Neuronal stem cell (in vitro differentiated cells): Measurements from ENCODE around the gene GPR26.

ENCODE experiments used
- DNase-seq: peaks from one replicate; pipeline ENCODE4 v3.0.0-alpha.2; 2013; ENCODE audit warnings: low spot score
- H2AFZ ChIP-seq: one replicate; pipeline ENCODE4 v1.6.1; 2013; ENCODE audit warnings: mild to moderate bottlenecking, low read length, inconsistent platforms
- H2AK5ac ChIP-seq: 2 replicates; pipeline ENCODE4 v1.6.1; 2013; ENCODE audit warnings: low read depth, mild to moderate bottlenecking, inconsistent platforms, low read length, moderate library complexity, mixed read lengths
- H2BK120ac ChIP-seq: 2 replicates; pipeline ENCODE4 v1.6.1; 2013; ENCODE audit warnings: low read depth, mild to moderate bottlenecking, inconsistent platforms, low read length, moderate library complexity, mixed read lengths
- H2BK12ac ChIP-seq: one replicate; pipeline ENCODE4 v1.6.1; 2013; ENCODE audit warnings: low read length, inconsistent platforms
- H2BK15ac ChIP-seq: 2 replicates; pipeline ENCODE4 v1.6.1; 2013; ENCODE audit warnings: mild to moderate bottlenecking, low read length, inconsistent platforms, mixed read lengths
- H2BK5ac ChIP-seq: one replicate; pipeline ENCODE4 v1.6.1; 2013; ENCODE audit warnings: inconsistent platforms, mild to moderate bottlenecking, low read length, moderate library complexity
- H3K14ac ChIP-seq: one replicate; pipeline ENCODE4 v1.6.1; 2013; ENCODE audit warnings: low read length, inconsistent platforms
- H3K18ac ChIP-seq: 2 replicates; pipeline ENCODE4 v1.6.1; 2013; ENCODE audit warnings: low read length, inconsistent platforms
- H3K23ac ChIP-seq: 2 replicates; pipeline ENCODE4 v1.6.1; 2013; ENCODE audit warnings: low read depth, mild to moderate bottlenecking, mixed read lengths, low read length, inconsistent platforms; ENCODE audit not compliant: poor library complexity
- H3K27ac ChIP-seq: replicated peaks from 3 replicates; pipeline ENCODE4 v1.5.1; 2013; ENCODE audit warnings: low read length, inconsistent platforms
- H3K27me3 ChIP-seq, 3 experiments: 2 replicates each; pipeline ENCODE4 v1.6.1; 2013; ENCODE audit warnings: low read length in 3 of 3, mild to moderate bottlenecking in 2 of 3, inconsistent platforms in 1 of 3, low read depth in 1 of 3, mixed read lengths in 1 of 3, moderate library complexity in 1 of 3; ENCODE audit not compliant: control insufficient read depth in 3 of 3, insufficient read depth in 3 of 3
- H3K36me3 ChIP-seq, 2 donors: replicated peaks in 1 of 2; 2 replicates each; pipeline ENCODE4 v1.6.1; 2013; ENCODE audit warnings: low read length in 2 of 2; ENCODE audit not compliant: control insufficient read depth in 2 of 2, insufficient read depth in 2 of 2
- H3K4ac ChIP-seq: 2 replicates; pipeline ENCODE4 v1.6.1; 2013; ENCODE audit warnings: inconsistent platforms, mild to moderate bottlenecking, low read length, moderate library complexity
- H3K4me1 ChIP-seq, 2 donors: 1 replicate in 1 of 2; 2 replicates in 1 of 2; pipeline ENCODE4 v1.6.1; 2013; ENCODE audit warnings: low read length in 2 of 2, low read depth in 1 of 2; ENCODE audit not compliant: control insufficient read depth in 2 of 2, insufficient read depth in 1 of 2
- H3K4me2 ChIP-seq: one replicate; pipeline ENCODE4 v1.6.1; 2013; ENCODE audit warnings: mild to moderate bottlenecking, low read length, inconsistent platforms; ENCODE audit not compliant: insufficient read depth, poor library complexity, severe bottlenecking
- H3K4me3 ChIP-seq, 2 donors: 2 replicates each; pipeline ENCODE4 v1.5.1; 2013; ENCODE audit warnings: low read length in 2 of 2, mild to moderate bottlenecking in 2 of 2, inconsistent platforms in 1 of 2, moderate library complexity in 1 of 2
- H3K79me1 ChIP-seq: one replicate; pipeline ENCODE4 v1.6.1; 2013; ENCODE audit warnings: low read depth, mild to moderate bottlenecking, inconsistent platforms, low read length, moderate library complexity
- H3K9ac ChIP-seq: one replicate; pipeline ENCODE4 v1.6.1; 2013; ENCODE audit warnings: mild to moderate bottlenecking, low read depth, low read length, inconsistent platforms; ENCODE audit not compliant: poor library complexity
- H3K9me3 ChIP-seq, 2 donors: replicated peaks in 1 of 2; 2 replicates each; pipeline versions ENCODE3 to v1.6.1; 2013; ENCODE audit warnings: low read length in 2 of 2, mild to moderate bottlenecking in 2 of 2, inconsistent platforms in 1 of 2, low read depth in 1 of 2, mixed read lengths in 1 of 2, moderate library complexity in 1 of 2; ENCODE audit not compliant: control insufficient read depth in 2 of 2, insufficient read depth in 1 of 2
- H4K8ac ChIP-seq: one replicate; pipeline ENCODE4 v1.6.1; 2013; ENCODE audit warnings: low read depth, mild to moderate bottlenecking, inconsistent platforms, low read length, moderate library complexity
- H4K91ac ChIP-seq: one replicate; pipeline ENCODE4 v1.6.1; 2013; ENCODE audit warnings: low read length, low read depth, mild to moderate bottlenecking, inconsistent platforms; ENCODE audit not compliant: poor library complexity
- WGBS, 2 donors: extraction: QIAGEN DNeasy Blood & Tissue Kit; methylation state at CpG; one replicate each; pipeline ENCODE4 v1.1.7; 2013; ENCODE audit warnings: missing lambda C conversion rate in 2 of 2, mixed read lengths in 1 of 2; ENCODE audit not compliant: insufficient read length in 2 of 2, insufficient replicate concordance in 1 of 2; ENCODE audit errors: extremely low coverage in 2 of 2; 5-methylcytosine and 5-hydroxymethylcytosine counted together

GPR26 gene

GRCh38 chr10:123645016-123645415 lies 21.1 kb upstream of the GPR26 start:
- no peak overlapping the region for H2BK5ac ChIP-seq
- no peaks in the 10 kb centered on the region for H3K36me3 ChIP-seq
- no peak overlapping the region for H3K9ac ChIP-seq
- no peaks in the 10 kb centered on the region for H3K27me3 ChIP-seq
- H3K14ac ChIP-seq, result no peak overlapping the region
- H3K27ac ChIP-seq, result no peak overlapping the region
- no peak overlapping the region for H2AFZ ChIP-seq
- no peaks in the 10 kb centered on the region for H3K9me3 ChIP-seq
- no peak for DNase-seq
- peak overlapping the region; percentile 44 for H3K23ac ChIP-seq
- peak overlapping the region; percentile 52 for H3K18ac ChIP-seq
- no peaks in the 10 kb centered on the region for H3K79me1 ChIP-seq
- H3K4me1 ChIP-seq, result no peaks in the 10 kb centered on the region
- H2BK15ac ChIP-seq, result no peak overlapping the region
- no peak overlapping the region for H4K8ac ChIP-seq
- no peak overlapping the region for H2BK120ac ChIP-seq
- H2AK5ac ChIP-seq, result no peak overlapping the region
- no peak overlapping the region for H3K4me2 ChIP-seq
- no CpG with 5 or more reads among the region's 6 CpGs for WGBS, 2 donors
- no peak overlapping the region for H4K91ac ChIP-seq
- no peak overlapping the region for H3K4me3 ChIP-seq
- no peak overlapping the region for H2BK12ac ChIP-seq
- no peak overlapping the region for H3K4ac ChIP-seq

GRCh38 chr10:123645615-123646014 lies 20.5 kb upstream of the GPR26 start:
- no peak overlapping the region for H3K4me3 ChIP-seq
- no peak overlapping the region for H2AFZ ChIP-seq
- H3K79me1 ChIP-seq, result no peaks in the 10 kb centered on the region
- H3K14ac ChIP-seq, result no peak overlapping the region
- H3K18ac ChIP-seq, result no peak overlapping the region
- H3K23ac ChIP-seq, result no peak overlapping the region
- no peaks in the 10 kb centered on the region for H3K27me3 ChIP-seq
- no peaks in the 10 kb centered on the region for H3K4me1 ChIP-seq
- H4K91ac ChIP-seq, result no peak overlapping the region
- no peak overlapping the region for H3K4me2 ChIP-seq
- no peak overlapping the region for H3K27ac ChIP-seq
- no peaks in the 10 kb centered on the region for H3K36me3 ChIP-seq
- WGBS, 2 donors, result no CpG with 5 or more reads among the region's 10 CpGs
- H2BK5ac ChIP-seq, result no peak overlapping the region
- no peak overlapping the region for H2AK5ac ChIP-seq
- H2BK15ac ChIP-seq, result no peak overlapping the region
- no peak overlapping the region for H3K4ac ChIP-seq
- no peak overlapping the region for H3K9ac ChIP-seq
- no peak overlapping the region for H2BK120ac ChIP-seq
- H2BK12ac ChIP-seq, result no peak overlapping the region
- H4K8ac ChIP-seq, result no peak overlapping the region
- no peaks in the 10 kb centered on the region for H3K9me3 ChIP-seq
- no peak for DNase-seq

- Histone ChIP-seq H4K8ac (no peak overlapping the region), H3K14ac (no peak overlapping the region), H3K4me2 (no peak overlapping the region), H3K23ac (no peak overlapping the region), H2AFZ (no peak overlapping the region), H3K36me3 (no peaks in the 10 kb centered on the region), H2BK15ac (no peak overlapping the region), H3K27me3 (no peaks in the 10 kb centered on the region), H4K91ac (no peak overlapping the region), H3K18ac (no peak overlapping the region), H3K27ac (no peak overlapping the region), H3K79me1 (no peaks in the 10 kb centered on the region), H3K9ac (no peak overlapping the region), H2BK5ac (no peak overlapping the region), H3K4me3 (no peak overlapping the region), H2BK120ac (no peak overlapping the region), H2BK12ac (no peak overlapping the region), H3K9me3 (no peaks in the 10 kb centered on the region), H3K4me1 (no peaks in the 10 kb centered on the region), H3K4ac (no peak overlapping the region), H2AK5ac (no peak overlapping the region)
- no CpG with 5 or more reads among the region's 2 CpGs for WGBS, 2 donors
- no peak for DNase-seq
Observed at GRCh38 chr10:123648595-123648994, 17.6 kb upstream of the GPR26 start.

GRCh38 chr10:123649676-123650075 lies 16.5 kb upstream of the GPR26 start:
- Histone ChIP-seq H2AK5ac (no peak overlapping the region), H2BK12ac (no peak overlapping the region), H3K9me3 (no peaks in the 10 kb centered on the region)

More at GRCh38 chr10:123649676-123650075, 16.5 kb upstream of the GPR26 start:
- Histone ChIP-seq H3K79me1 (no peaks in the 10 kb centered on the region), H3K27ac (no peak overlapping the region), H3K9ac (no peak overlapping the region), H3K23ac (no peak overlapping the region), H4K91ac (no peak overlapping the region), H3K4me1 (no peaks in the 10 kb centered on the region), H3K4me2 (no peak overlapping the region), H3K4me3 (no peak overlapping the region), H2BK120ac (no peak overlapping the region), H3K4ac (no peak overlapping the region), H2AFZ (no peak overlapping the region), H3K36me3 (no peaks in the 10 kb centered on the region), H3K14ac (no peak overlapping the region), H2BK5ac (no peak overlapping the region), H3K18ac (no peak overlapping the region), H3K27me3 (no peaks in the 10 kb centered on the region), H2BK15ac (no peak overlapping the region), H4K8ac (no peak overlapping the region)
- no CpG with 5 or more reads among the region's 4 CpGs for WGBS, 2 donors
- no peak for DNase-seq
